ENCODE measurements around the gene CALCA.

GRCh38 chr11:14924318-14924717 is 47.8 kb downstream of the CALCA start:
- no peak for TF ChIP-seq POLR2A (IDR thresholded peaks at IDR 0.05)
- TF ChIP-seq, protein P1, sequence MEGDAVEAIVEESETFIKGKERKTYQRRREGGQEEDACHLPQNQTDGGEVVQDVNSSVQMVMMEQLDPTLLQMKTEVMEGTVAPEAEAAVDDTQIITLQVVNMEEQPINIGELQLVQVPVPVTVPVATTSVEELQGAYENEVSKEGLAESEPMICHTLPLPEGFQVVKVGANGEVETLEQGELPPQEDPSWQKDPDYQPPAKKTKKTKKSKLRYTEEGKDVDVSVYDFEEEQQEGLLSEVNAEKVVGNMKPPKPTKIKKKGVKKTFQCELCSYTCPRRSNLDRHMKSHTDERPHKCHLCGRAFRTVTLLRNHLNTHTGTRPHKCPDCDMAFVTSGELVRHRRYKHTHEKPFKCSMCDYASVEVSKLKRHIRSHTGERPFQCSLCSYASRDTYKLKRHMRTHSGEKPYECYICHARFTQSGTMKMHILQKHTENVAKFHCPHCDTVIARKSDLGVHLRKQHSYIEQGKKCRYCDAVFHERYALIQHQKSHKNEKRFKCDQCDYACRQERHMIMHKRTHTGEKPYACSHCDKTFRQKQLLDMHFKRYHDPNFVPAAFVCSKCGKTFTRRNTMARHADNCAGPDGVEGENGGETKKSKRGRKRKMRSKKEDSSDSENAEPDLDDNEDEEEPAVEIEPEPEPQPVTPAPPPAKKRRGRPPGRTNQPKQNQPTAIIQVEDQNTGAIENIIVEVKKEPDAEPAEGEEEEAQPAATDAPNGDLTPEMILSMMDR (IDR thresholded peaks at IDR 0.05), result no peak
